Stimulated activated CD4-positive, alpha-beta T cell treated with anti-CD3 and anti-CD28 coated beads, TNF-alpha, amount 100 ng/mL, for 1 hour (primary cell): ENCODE results near the gene RXFP2.

Experiments
- DNase-seq, 3 donors: peaks; one replicate each; pipeline ENCODE4 v3.0.0-alpha.2; 2020; ENCODE audit warnings: low read depth in 3 of 3, low spot score in 1 of 3

The RXFP2 gene

GRCh38 chr13:31824705-31825517, 85.6 kb downstream of the RXFP2 start:
- no peak for DNase-seq

DNA sequence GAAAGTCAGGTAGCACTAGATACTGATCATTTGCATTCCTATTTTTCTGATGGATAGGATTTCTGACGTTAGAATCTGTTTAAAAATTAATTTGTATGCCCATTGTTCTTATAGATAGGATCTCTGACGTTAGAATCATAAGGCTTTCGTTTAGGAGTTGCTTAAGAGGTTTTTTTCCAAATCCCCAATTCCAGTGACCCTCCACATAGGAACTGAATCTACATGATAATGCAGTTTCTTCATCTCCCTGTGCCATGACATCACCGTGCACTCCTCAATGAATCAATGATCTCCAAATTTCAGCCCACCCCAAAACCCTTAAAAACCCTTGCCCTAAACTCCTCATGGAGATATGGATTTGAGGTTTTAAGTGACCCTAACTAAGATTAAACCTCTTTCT, 87.2 kb downstream of the RXFP2 start:
- DNase-seq, result no peak

DNA sequence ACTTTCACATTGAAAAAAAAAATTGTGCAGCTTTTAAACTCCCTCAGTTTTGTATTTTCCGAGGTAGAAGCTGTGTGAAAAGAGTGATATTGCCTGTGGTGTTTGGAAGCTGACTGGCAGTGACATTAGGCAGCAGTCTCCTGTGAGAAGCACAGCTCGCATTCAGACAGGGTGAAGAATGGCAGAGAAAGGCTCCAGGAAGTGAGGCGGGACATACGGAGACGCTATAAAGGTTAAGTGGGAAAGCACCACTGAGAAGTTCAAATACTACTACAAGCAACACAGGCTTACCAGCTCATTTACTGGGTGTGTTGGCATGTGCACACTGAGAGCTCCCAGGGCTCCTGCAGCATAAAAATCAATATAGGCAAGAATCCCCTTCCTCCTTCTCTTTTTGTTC, 88.4 kb downstream of the RXFP2 start:
- no peak for DNase-seq

GRCh38 chr13:31835932-31836331, 96.6 kb downstream of the RXFP2 start:
- DNase-seq, result no peak

DNA sequence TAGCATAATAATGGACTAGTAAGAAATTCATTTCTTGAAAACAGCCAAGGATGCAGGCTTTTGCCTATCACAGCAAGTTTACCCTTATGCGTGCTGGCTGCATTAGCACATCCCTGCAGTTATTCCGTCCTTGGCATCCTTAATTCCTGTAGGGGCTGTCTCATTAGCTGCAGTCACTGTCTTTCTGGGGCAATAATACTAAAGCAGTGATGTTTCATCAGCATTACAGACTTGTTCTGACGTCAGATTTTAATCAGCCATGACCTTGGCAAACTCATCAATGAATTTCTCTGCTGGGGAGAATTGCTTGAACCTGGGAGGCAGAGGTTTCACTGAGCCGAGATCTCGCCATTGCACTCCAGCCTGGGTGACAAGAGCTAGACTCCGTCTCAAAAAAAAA, 103.7 kb downstream of the RXFP2 start:
- DNase-seq, result no peak

DNA sequence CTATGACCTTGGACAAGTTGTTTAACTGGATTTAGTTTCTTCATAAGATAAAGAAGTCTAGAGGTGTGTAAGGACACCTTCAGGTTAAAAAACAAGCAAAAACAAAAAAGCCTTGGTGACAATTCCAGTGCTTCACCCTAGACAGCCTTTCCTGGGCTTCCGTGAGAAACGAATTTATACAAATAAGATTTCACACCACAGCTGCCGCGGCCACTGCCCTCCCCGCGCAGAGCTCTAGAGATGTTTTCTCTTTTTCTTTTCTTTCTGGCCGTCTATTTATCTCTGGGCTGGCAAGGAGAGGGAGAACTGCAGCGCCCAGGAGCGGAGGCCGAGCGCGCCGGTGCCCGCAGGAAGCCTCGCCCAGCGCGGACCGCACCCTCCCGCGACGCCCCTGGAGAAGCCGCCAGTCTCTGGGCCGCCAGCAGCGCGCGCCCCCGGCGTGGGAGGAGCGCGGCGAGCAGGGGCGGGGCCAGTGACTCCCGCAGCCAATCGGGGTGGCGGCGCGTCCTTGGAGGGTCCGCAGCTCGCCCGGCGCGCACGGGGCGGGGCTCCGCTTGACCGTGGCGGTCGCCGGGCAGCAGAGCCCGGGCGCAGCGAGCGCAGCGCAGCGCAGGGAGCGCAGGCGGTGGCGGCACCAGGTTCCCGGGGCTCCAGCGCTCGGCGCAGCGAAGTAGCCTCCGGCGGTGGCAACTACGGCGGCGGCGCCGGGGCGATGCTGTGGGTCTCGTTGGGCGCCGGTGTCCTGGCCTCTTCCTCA, 107.0 kb downstream of the RXFP2 start:
- DNase-seq, result peak; percentile 12 to 36 (median 26)

DNA sequence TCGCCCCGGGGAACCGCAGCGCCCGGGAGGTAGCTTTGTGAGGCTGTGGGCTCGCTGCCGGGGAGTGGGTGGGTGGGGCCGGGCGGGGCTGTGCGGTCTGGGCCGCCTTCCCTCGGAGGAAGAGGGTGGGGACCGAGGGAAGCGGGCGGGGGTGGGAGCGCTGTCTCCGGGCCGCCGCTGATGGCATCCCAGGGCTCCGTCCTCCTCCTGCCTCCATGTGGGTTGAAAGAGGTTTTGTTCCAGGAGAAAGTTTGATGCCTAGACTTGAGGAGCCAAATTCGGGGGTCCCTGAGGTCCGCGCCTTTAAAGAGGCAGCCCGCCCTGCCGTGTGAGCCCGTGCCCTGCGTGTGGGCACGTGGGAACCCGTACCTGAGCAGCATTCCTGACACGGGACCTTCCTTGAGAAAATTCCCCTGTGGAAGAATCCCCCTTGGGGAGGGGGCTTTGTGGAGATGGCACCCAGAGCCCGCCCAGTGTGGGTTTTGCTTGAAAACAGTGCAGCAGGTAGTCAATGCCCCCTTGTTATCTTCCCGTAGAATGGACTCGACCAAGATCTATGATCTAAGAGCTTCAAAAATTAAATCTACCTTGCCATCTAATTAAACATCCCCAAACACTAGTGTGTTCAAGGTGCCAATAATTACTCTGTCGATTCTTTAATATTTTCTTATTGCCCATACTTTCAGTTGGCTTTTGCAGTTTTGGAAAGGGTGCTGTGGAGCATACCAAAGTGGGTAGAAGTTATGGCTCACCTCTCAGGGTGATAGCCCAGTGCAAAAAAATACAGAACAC, 107.8 kb downstream of the RXFP2 start:
- DNase-seq, result no peak

DNA sequence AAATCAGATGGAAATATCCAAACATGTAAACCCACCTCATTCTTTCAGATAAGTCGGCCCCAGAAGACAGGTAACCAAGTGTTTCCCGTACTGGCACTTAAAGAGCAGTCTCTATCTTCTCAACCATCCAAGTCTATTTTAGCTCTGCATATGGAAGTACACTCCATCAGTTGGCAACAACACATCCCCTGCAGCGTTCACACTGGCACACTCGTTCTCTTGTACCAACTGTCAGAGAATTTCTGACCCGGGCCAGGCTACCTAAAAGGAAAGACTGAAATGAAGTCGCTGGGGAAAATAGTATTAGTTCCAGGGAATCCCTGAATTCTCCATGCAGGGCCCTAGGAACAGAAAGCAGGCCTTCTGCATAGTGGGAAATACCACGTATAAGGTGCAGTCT, 109.3 kb downstream of the RXFP2 start:
- no peak for DNase-seq

DNA sequence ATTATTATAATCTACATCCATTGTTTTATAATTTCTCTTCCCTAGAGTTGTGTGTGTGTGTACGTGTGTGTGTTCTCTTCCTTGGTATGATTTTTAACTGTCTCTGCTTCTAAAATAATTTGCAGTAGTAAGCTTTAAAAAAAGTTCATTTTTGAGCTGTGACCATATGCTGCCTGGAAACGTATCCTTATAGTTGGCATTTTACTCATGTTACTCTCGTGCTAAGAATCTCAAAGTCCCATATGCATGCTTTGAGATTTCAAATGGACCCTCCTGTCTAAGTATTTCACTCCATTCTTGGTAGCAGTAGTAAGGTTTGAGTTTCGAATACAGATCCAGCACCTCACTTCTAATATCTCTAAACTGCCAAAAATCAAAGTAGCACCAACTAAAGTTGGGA, 109.9 kb downstream of the RXFP2 start:
- DNase-seq, result no peak

GRCh38 chr13:31850041-31850555, 110.8 kb downstream of the RXFP2 start:
- DNase-seq, result no peak

- DNase-seq, result no peak
Measured at GRCh38 chr13:31851216-31851615, 111.9 kb downstream of the RXFP2 start.
